GM21423 (cell line): ENCODE data around the gene TNFRSF14.

Experiments
- ATAC-seq: cut with Tn5 transposase; IDR thresholded peaks from one replicate; pipeline ENCODE4 v1.9.1; 2021; ENCODE audit warnings: mild to moderate bottlenecking, moderate library complexity; ENCODE audit not compliant: unreplicated experiment

TNFRSF14 gene

DNA sequence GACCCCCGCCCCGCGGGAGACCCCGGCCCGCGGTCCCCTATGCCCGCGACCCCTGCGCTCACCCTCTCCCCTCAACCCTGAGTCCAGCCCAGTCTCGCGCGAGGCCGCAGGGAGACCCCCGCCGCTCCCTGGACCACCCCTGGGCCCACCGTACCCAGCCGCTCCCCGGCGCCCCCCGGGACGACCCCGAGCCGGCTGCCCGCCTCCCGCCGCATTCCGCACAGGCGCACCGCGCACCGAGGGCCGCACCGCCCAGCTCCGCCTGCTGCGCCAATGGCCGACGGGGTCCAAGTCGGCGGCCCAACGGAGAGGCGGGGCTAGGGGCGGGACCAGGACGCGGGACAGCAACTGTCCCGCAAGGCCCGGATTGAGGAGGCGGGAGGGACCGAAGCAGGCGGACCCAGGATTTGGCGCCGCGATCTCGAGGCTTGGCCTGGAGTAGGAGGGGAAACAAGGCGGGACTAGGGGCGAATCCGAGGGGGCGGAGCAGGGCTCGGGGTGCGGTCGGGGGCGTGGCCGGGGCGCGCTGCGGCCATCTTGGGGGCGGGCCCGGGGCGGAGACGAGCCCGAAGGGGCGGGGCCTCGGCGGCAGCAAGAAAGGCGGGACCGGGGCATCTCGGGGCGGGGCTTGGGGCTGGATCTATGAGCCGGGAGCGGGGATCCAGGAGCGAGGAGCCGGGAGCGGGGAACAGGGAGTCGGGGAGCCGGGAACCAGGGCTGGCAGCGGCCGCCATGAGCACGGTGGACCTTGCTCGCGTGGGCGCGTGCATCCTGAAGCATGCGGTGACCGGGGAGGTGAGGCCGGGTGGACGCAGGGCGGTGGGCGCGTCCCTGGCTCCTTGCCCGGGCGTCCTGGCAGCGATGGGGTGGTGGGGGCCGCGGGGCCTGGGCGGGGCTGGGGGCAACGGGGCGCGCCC lies 30.2 kb downstream of the TNFRSF14 start, which contains the start of gene PRXL2B:
PRXL2B (plus strand) TSS at position 624 of the 917 bp plus-strand sequence; CDS start at position 733, 109 bp downstream.
- peak; percentile 61 for ATAC-seq

DNA sequence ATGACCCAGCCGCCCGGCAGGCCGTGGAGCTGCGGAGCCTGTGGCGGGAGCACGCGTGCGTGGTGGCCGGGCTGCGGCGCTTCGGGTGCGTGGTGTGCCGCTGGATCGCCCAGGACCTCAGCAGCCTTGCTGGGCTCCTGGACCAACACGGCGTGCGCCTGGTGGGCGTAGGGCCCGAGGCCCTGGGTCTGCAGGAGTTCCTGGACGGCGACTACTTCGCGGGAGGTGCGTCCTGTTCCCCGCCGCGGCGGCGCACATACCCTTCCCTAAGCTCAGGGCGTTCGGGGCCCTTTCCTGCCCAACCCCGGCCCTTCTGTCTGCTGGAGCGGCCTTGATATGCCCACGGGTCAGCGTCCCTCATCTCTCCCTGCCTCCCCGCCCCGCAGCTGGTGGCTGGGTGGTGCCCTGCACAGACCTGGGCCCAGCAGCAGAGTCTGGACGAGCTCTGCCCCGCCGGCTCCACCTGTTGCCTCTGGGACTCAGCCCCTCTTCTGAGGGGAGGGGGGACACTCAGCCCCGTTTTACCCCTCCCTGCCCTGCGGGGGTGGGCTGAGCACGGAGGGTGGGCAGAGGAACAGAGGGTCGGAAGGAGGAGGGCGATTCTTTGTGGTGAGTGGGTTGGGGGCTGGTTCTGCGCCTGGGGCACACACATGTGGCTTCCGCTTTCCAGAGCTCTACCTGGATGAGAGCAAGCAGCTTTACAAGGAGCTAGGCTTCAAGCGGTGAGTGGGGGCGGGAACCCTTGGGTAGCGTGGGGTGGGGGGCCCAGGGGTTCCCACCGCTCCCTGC lies 31.1 kb downstream of the TNFRSF14 start:
- peak; percentile 1 for ATAC-seq

DNA sequence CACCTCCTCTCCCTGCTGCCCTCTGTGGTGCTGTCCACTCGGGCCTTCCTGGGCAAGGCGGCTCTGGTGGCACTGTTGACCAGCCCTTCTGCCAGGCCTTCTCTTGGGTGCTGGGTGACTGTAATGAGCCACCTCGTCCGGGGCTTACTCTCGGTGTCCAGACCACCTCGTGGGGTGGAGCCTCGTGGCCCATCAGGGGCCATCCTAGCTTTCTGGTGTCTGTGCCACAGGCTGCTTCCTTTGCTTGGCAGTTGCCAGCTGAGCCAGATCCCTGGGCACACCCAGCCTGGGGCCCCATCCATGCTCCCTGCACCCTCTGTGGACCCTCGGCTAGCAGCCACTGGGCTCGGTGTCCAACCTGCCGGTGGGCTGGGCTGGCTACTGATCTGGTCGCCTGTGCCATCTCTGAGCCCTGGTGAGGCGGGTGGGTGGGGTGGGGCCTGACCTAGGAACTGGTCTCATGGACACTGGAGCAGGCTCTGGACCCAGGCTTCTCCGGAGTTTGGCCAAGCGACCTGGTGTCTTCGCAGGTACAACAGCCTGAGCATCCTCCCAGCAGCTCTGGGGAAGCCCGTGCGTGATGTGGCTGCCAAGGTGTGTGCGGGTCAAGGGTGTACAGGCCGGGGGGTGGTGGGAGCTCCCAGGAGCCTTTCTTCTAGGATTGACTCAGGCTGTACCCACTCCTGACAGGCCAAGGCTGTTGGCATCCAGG lies 31.8 kb downstream of the TNFRSF14 start:
- no peak for ATAC-seq

DNA sequence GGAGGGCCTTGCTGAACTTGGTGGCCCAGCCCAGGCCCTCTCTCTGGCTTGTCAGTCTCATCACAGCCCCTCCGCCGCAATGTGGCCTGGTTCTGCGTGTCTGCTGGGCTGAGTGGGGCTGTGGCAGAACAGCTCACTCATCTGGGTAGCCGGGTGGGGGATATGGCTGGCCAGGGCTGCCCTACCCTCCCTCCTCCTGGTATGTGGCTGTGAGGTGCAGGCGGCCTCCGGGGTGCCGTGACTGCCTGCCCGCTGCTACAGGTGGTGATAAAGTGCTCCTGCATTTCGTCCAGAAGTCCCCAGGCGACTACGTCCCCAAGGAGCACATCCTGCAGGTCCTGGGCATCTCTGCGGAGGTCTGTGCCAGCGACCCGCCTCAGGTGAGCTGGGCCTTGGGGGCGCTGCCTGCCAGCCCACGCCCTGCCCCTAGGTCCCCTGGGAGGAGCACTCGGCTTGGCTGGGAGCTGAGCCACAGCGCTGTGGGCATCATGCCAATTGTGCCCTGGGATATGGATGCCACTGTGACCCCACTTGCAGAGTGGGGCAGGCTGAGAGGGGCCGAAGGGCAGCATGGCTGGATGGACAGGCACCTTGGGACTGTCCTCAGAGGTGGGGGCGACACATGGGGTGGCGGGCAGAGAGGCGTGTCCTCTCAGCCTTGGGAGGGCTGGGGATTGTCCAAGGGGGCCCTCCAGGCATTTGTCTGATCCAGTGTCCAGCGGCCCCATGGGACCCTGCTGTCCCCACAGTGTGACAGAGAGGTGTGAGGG lies 32.7 kb downstream of the TNFRSF14 start:
- no peak for ATAC-seq

GRCh38 chr1:2589431-2590232 lies 33.5 kb downstream of the TNFRSF14 start:
- ATAC-seq = no peak

GRCh38 chr1:2590233-2591141 lies 34.3 kb downstream of the TNFRSF14 start:
- no peak for ATAC-seq

DNA sequence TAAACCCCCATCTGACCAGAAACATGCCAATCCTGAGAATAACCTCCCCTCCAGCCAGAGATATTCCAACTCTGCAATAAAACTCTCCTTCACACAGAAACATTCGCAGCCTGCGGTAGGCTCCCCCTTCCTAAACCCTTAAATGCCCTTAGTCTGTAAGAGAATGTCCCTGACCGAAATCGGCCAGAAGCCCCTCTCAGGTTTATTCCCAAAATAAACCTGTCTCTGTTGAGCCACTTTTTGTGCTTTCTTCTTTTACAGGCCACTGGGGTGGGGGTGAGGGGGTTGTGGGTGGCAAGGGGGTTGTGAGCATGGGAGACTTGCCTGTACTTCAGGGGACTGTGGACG lies 35.0 kb downstream of the TNFRSF14 start:
- ATAC-seq = no peak

- no peak for ATAC-seq
These were observed 35.5 kb downstream of the TNFRSF14 start for GRCh38 chr1:2591581-2592261.

DNA sequence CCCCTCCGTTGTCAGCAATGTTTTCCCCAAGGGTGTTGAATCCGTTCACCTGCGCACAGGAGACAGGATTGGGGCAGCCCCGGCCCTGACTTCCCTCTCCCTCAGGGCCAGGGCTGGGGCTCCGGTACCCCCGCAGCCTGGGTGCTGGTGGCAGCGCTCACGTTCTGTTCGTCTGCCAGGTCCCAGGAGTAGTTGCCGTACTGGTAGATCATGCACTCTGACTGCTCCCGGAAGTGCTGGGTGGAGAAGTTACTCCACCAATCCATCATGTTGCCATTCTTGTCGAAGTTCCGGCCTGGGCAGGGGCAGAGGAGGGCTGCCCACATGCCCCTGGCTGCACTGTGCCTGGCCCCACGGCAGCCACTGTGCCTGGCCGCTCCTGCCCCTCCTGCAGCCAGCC lies 36.5 kb downstream of the TNFRSF14 start:
- no peak for ATAC-seq

DNA sequence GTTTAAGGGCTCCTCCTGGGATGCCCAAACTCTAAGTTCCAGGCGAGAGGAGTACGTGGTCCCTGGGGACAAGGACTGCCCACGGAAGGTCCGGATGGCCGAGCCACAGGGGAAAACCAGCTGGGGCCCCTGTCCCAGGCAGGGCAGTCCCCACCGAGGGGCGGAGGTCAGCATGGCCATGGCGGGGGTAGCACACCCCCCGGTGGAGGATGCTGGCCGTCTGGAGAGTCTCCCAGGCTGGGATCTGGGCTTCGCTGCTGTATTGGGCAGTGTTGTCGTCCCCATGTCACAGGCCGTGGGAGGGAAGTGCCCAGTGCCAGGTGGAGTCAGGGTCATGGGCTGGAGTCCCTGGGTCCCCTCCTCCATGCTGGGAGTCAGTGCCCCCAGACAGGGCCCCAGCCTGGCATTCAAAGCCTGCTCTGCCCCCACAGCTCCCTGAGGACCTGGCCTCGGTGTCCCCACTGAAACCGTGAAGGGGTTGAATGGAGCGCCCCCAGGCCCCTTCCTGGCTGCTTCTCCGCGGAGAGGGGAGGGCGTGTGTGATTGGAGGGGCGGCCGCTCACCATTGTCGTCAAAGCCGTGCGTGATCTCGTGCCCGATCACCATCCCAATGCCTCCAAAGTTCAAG lies 37.2 kb downstream of the TNFRSF14 start:
- ATAC-seq = no peak

DNA sequence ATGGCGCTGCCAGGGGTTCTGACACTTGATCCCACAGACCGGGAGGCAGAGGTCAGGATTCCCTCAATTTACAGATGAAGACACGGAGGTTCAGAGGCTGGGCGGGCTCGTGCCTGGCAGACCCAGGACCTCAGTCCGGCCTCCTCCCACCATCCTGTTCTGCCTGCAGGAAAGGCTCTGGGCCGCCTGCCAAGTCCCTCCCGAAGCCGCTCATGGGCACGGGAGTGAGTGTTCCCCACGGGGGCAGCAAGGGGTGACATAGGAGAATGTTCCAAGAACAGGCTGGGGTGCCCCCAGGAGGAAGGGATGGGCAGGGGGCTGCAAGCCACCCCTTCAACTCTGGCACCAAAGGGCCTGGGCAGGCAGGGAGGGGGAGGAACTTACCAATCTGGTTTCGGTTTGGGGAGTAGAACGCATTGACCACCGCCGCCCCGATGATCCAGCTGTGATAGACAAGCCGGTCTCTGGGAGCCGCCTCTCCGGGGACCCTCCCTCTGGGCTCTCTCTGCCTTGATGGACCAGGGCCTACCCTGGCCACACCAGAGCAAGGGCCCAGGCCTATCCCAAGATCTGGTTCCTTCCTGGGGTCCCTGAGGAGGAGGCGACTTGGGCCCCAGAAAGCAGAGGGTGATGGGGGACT lies 38.0 kb downstream of the TNFRSF14 start:
- ATAC-seq = no peak

- no peak for ATAC-seq
These were observed 38.5 kb downstream of the TNFRSF14 start for GRCh38 chr1:2594641-2595131.

GRCh38 chr1:2595261-2595811 lies 39.2 kb downstream of the TNFRSF14 start:
- no peak for ATAC-seq

- ATAC-seq = no peak
These were observed 39.8 kb downstream of the TNFRSF14 start for GRCh38 chr1:2595812-2596529.

DNA sequence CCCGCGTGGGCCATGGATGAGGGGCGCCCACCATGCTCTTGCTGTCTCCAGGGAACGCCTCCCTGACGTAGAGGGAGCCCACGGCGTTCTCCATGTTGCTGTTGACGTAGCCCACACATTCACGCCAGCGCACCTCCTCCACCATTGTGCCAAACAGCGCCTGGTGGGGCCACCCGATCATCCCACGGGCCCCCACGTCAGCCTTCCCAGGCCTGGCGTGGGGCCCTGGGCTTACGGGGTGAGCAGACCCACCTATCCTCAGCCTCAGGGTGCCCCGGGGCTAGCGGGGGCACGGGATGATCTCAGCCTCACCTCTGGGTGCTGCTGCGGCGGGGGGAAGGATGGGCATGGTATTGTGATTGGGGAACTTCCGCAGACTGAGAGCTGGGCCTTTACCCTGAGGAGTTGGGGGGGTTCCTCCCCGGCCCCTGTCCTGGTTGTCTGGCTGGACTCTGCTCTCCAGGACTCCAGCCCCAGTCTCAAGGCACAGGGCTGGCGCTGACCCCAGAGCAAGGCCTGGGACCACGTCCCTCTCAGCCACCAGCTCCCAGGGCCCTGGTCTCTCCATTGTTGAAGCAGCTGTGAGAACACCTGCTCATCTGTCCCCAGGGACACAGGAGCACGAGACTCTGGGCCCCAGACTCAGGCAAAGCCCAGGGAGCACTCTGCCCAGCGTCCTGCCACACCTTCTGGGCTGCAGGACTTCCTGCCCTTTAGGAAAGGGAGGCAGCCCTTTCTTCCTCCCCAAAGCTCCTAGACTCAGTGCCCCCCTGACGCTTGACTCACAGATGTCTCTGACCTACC lies 40.6 kb downstream of the TNFRSF14 start:
- ATAC-seq = no peak
